ENCODE measurements around the gene TTLL13.

GRCh38 chr15:90266485-90266884 is 17.1 kb downstream of the TTLL13 start:
- TF ChIP-seq CTCF (IDR thresholded peaks at IDR 0.05) (no peak), POLR2A (IDR thresholded peaks at IDR 0.05) (no peak)

All from right lobe of liver (tissue), 4 donors.